Activated T-cell treated with anti-CD3 and anti-CD28 coated beads, Interleukin-2, amount 50 U/mL, for 1 hour (primary cell): ENCODE measurements around the gene TNFRSF6B.
"Not testable (repeated sequence)": the region's sequence is repeated elsewhere in the genome, so short reads cannot be mapped to it uniquely, and the experiment has no call there.

Experiments
- DNase-seq: peaks from one replicate; pipeline ENCODE4 v3.0.0-alpha.2; 2020

Gene TNFRSF6B

GRCh38 chr20:63663332-63664066 lies 33.0 kb upstream of the TNFRSF6B start:
- no peak for DNase-seq

GRCh38 chr20:63664143-63664851 lies 32.2 kb upstream of the TNFRSF6B start:
- DNase-seq, result no peak

- no peak for DNase-seq
Observed at GRCh38 chr20:63664861-63665594, 31.4 kb upstream of the TNFRSF6B start.

GRCh38 chr20:63665708-63666107 lies 30.7 kb upstream of the TNFRSF6B start:
- no peak for DNase-seq

- no peak for DNase-seq
Observed at GRCh38 chr20:63667858-63668257, 28.6 kb upstream of the TNFRSF6B start.

- DNase-seq, result no peak
Observed at GRCh38 chr20:63668351-63668750, 28.1 kb upstream of the TNFRSF6B start.

GRCh38 chr20:63671695-63672094 lies 24.8 kb upstream of the TNFRSF6B start:
- not testable (repeated sequence) for DNase-seq

GRCh38 chr20:63672666-63673065 lies 23.8 kb upstream of the TNFRSF6B start:
- DNase-seq, result no peak

GRCh38 chr20:63673951-63674350 lies 22.5 kb upstream of the TNFRSF6B start:
- no peak for DNase-seq

GRCh38 chr20:63675681-63676368 lies 20.6 kb upstream of the TNFRSF6B start:
- DNase-seq, result no peak

GRCh38 chr20:63678071-63678470 lies 18.4 kb upstream of the TNFRSF6B start:
- no peak for DNase-seq

GRCh38 chr20:63678667-63679465 lies 17.6 kb upstream of the TNFRSF6B start:
- DNase-seq, result no peak

- DNase-seq, result no peak
Observed at GRCh38 chr20:63679799-63680305, 16.6 kb upstream of the TNFRSF6B start.

- DNase-seq, result no peak
Observed at GRCh38 chr20:63680427-63680826, 16.0 kb upstream of the TNFRSF6B start.

- DNase-seq, result no peak
Observed at GRCh38 chr20:63680857-63681608, 15.4 kb upstream of the TNFRSF6B start.

GRCh38 chr20:63681609-63682142 lies 14.8 kb upstream of the TNFRSF6B start:
- DNase-seq, result no peak

- DNase-seq, result no peak
Observed at GRCh38 chr20:63682384-63683139, 13.9 kb upstream of the TNFRSF6B start.

GRCh38 chr20:63685269-63686026 lies 11.0 kb upstream of the TNFRSF6B start:
- DNase-seq, result no peak

GRCh38 chr20:63686094-63686491 lies 10.4 kb upstream of the TNFRSF6B start:
- DNase-seq, result no peak
